Astrocyte of the spinal cord (primary cell): ENCODE results near the gene PRDM2.
"Not testable (repeated sequence)": the region's sequence is repeated elsewhere in the genome, so short reads cannot be mapped to it uniquely, and the experiment has no call there.

Experiments used
- DNase-seq: peaks from one replicate; pipeline ENCODE4 v3.0.0; 2011; ENCODE audit warnings: low read depth, low spot score
- H3K4me3 ChIP-seq: 2 replicates; pipeline ENCODE4 v1.5.1; 2011; ENCODE audit warnings: low read depth, mild to moderate bottlenecking, low read length, moderate library complexity
- CTCF ChIP-seq: IDR thresholded peaks from 2 replicates; pipeline ENCODE4 v1.5.1; 2012; ENCODE audit warnings: low read depth, mild to moderate bottlenecking, low read length, inconsistent platforms
- in situ Hi-C: cut with HindIII; loops from 2 replicates; pipeline ENCODE4 v1.10.0; 2017; ENCODE audit warnings: low sequenced_read_pairs

The PRDM2 gene

GRCh38 chr1:13706046-13706445, 6.1 kb downstream of the PRDM2 start:
- no peak for DNase-seq
- TF ChIP-seq CTCF = no peak
- no peak overlapping the region for H3K4me3 ChIP-seq
- in situ Hi-C loops = no loop called here

- in situ Hi-C loops = no loop called here
- DNase-seq = no peak
- no peak overlapping the region for H3K4me3 ChIP-seq
- TF ChIP-seq CTCF = no peak
Observed at GRCh38 chr1:13707164-13707563, 7.2 kb downstream of the PRDM2 start.

- H3K4me3 ChIP-seq = no peak overlapping the region
- TF ChIP-seq CTCF = no peak
- in situ Hi-C loops = no loop called here
- DNase-seq = no peak
Observed at GRCh38 chr1:13708380-13708982, 8.5 kb downstream of the PRDM2 start.

- TF ChIP-seq CTCF = no peak
- no peak overlapping the region for H3K4me3 ChIP-seq
- DNase-seq = no peak
- in situ Hi-C loops = no loop called here
Observed at GRCh38 chr1:13710086-13710485, 10.1 kb downstream of the PRDM2 start.

GRCh38 chr1:13714851-13715250, 14.9 kb downstream of the PRDM2 start:
- in situ Hi-C loops = no loop called here
- no peak for DNase-seq
- peak; percentile 40 for TF ChIP-seq CTCF
- no peak overlapping the region for H3K4me3 ChIP-seq

- DNase-seq, in situ Hi-C loops, H3K4me3 ChIP-seq: not testable (repeated sequence)
Observed at GRCh38 chr1:13715616-13716287, 15.8 kb downstream of the PRDM2 start.

GRCh38 chr1:13722808-13723360, 22.9 kb downstream of the PRDM2 start:
- no peak overlapping the region for H3K4me3 ChIP-seq
- no peak for TF ChIP-seq CTCF
- in situ Hi-C loops = no loop called here
- DNase-seq = no peak
